NOMO-1 treated with DMSO at 0.1 percent for 48 hours (cell line): Measurements from ENCODE around the gene LRRN4.
A peak's percentile ranks its signal among the peaks of the same experiment; 100 is the strongest.
"Not testable (repeated sequence)": the region's sequence is repeated elsewhere in the genome, so short reads cannot be mapped to it uniquely, and the experiment has no call there.

ENCODE experiments used
- DNase-seq: peaks from one replicate; lab custom pipeline; 2025; ENCODE audit not compliant: unreplicated experiment; lab: John Stamatoyannopoulos, UW

Gene LRRN4

DNA sequence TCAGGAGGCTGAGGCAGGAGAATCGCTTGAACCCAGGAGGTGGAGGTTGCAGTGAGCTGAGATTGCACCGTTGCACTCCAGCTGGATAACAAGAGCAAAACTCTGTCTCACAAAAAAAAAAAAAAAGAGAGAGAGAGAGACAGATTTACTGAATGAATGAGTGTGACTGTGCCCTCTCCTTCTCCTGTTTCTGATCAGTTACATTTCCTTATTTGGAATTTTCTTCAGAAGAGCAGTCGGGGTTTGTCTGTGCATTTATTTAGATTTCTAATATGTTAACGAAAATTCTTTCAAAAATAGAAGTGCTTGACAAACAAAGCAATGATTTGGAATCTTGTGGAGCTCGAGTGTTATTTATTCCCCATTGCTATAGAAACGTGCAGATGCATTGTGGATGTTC lies 6.4 kb upstream of the LRRN4 start:
- no peak for DNase-seq

- no peak for DNase-seq
Observed at GRCh38 chr20:6058684-6059295, 4.9 kb upstream of the LRRN4 start.

GRCh38 chr20:6057691-6058090 lies 3.8 kb upstream of the LRRN4 start:
- peak; percentile 25 for DNase-seq

DNA sequence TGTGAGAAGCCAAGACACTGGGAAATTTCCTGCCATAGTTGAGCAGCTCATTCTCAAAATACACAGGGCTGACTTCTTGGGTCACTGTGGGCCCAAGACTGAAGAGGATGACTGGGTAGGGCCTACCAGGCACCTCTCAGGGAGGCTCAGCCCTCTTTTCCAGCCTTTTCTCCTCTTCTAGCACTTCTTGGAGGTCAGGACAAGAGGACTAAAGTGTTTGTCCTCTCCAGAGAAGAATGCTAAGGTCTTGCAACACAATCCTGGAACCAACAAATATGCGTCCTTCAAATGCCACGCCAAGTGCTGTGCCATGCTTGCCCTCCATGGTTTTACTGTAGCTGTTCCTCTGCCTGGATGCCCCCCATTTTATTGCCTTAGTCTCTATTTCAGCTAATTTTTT lies 3.3 kb upstream of the LRRN4 start:
- no peak for DNase-seq

- no peak for DNase-seq
Observed at GRCh38 chr20:6055981-6056569, 2.2 kb upstream of the LRRN4 start.

DNA sequence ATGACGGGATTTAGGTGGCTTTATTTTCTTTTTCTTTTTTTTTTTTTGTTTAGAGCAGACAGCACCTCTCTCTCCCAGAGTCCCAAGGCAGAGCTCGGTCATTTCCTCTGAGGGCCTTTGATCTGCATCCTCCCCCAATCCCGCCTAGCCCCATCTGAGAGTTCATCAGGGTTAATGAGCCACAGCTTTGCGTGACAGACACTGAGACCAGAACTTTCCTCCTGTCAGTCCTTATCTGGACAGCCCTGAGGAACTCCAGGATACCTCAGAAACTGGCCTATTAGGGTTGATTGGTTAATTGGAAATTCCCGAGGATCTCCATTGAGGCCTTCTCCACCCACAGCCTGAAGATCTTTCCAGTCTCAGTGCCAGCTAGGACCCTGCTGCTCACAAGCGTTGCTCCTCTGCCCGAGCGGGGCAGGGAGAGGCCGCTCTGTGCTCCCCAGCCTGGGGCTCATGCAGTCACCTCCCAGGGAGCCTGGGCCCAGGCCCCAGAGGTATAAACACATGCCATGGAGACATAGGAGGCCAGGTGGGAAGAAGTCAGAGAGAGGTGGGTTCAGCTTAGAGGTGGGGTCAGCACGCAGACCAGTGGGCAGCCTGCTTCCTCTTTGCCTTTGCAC lies 1.4 kb upstream of the LRRN4 start:
- no peak for DNase-seq

DNA sequence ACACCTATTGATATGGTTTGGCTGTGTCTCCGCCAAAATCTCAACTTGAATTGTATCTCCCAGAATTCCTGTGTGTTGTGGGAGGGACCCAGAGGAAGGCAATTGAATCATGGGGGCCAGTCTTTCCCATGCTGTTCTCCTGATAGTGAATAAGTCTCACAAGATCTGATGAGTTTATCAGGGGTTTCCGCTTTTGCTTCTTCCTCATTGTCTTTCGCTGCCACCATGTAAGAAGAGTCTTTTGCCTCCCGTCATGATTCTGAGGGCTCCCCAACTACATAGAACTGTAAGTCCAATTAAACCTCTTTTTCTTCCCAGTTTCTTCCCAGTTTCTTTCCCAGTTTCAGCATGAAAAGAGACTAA lies 810 bp upstream of the LRRN4 start:
- DNase-seq: not testable (repeated sequence)

- DNase-seq: no peak
Observed at GRCh38 chr20:6053064-6053775, 640 bp downstream of the LRRN4 start.

GRCh38 chr20:6051505-6051904 lies 2.4 kb downstream of the LRRN4 start:
- peak; percentile 50 for DNase-seq

- DNase-seq: no peak
Observed at GRCh38 chr20:6048391-6048790, 5.5 kb downstream of the LRRN4 start.

DNA sequence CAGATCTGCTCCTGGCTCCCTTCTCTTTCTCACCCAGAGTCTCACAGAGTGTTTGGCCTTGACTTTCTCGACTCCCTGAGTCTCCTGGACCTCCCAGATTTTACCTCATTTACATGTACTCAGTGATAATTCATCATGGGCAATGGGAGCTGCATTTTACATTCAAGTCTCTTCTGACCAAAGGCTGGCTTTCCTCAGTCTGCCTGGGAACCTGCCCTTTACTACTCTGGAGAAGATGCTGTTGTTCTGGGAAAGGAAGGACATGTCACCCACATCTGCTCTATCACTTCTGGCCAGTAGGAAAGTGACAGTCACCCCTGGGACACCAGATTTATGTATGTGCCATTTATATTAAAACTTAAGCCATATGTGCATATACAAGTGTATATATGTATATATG lies 7.4 kb downstream of the LRRN4 start:
- no peak for DNase-seq

DNA sequence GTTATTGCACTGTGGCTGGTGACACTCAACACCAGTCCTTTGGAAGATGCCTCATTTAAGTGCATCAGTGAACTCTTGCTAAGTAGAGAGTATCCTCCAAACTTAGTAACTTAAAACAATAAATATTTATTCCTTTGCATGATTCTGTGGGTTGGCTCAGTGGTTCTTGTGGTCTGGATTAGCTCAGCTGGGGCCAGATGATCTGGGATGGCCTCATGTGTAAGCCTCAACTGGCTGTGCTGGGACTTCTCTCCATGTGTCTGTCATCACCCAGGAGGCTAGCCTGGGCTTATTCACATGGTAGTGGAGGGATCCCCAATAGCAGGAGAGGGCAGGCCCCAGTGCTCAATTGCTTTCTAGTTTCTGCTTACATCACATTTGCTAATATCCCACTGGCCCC lies 8.3 kb downstream of the LRRN4 start:
- DNase-seq: no peak

GRCh38 chr20:6044115-6044514 lies 9.7 kb downstream of the LRRN4 start:
- DNase-seq: no peak

- DNase-seq: no peak
Observed at GRCh38 chr20:6041808-6042265, 12.0 kb downstream of the LRRN4 start.

DNA sequence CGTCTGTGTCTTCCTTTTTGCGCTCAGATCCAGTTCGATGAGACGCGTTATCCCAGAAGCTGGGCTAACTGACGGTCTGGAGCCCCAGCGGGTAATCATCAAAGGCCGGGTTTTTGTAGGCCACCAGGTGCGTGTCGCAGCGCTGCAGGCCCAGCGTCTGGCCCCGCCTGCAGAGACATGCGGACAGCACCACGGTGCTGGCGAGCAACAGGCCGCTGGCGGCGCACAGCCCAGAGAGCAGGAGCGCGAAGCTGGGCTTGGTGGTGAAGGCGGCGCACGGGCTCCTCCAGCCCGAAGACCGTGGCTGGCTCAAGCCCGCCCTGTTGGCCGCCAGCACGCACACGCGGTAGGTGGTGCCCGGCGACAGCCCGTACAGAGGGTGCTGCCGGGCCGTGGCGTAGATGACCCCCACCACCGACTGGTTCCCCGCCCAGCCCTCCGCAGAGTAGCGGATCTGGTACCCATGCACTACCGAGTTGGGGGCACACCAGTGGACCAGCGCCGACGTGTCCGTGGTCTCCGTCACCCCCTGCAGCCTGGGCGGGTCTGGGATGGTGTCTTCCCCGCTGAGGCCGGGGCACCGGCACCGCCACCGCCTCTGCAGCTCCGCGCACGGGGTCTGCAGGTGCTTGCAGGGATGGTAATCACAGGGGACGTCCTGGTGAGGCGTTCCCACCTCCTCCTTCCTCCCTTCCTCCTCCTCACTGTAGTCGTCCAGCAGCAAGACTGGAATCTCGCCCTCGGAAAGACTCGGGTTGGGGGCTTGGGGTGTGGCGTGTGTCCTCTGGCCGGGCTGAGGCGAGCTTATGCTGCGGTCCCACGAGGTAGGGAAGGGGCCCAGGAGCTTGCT lies 12.7 kb downstream of the LRRN4 start:
- no peak for DNase-seq

- DNase-seq: no peak
Observed at GRCh38 chr20:6040540-6040939, 13.3 kb downstream of the LRRN4 start.

GRCh38 chr20:6039766-6040165 lies 14.1 kb downstream of the LRRN4 start:
- DNase-seq: no peak

DNA sequence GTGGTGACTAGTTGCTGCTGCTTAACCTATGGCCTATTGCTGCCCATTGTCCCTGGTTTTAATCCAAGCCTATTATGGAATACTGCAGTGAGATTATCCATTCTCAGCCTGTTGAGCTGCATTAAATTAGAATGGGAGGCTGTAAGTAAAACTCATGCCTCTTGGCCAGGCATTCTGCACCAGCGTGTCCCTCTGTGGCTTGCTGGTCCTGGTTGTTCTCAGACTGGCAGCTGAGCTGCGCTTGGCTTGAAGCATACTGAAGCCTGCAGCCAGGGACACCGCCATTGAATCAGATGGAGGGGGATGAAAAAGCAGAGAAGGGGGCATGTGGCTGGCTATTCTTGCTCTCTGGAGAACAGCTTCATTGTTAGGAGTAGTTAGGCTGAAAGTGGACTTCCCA lies 15.6 kb downstream of the LRRN4 start:
- no peak for DNase-seq

GRCh38 chr20:6037082-6037481 lies 16.8 kb downstream of the LRRN4 start:
- no peak for DNase-seq

DNA sequence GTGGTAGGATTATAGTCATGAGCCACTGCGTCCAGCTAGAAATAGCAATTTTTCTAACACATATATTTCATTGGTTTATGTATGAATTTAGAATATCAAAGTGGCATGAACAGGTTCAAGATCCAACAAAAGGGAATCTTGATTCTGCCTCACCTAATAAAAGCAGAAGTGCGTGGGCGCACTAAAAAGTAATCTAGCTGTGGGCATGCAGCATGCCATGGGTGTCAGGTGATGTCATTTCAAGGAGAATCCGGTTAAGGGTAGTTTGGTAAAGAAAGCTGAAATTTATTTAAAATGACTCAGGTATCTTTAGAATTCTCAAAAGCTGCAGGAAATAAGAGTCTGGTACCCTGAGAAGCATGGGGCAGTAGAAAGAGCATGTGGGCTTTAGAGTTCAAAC lies 17.6 kb downstream of the LRRN4 start:
- DNase-seq: no peak
